HG03039 (cell line): ENCODE measurements around the gene FGF9.
A peak's percentile ranks its signal among the peaks of the same experiment; 100 is the strongest.

Source experiments
- ATAC-seq: cut with Tn5 transposase; IDR thresholded peaks from one replicate; pipeline ENCODE4 v1.9.1; 2021; ENCODE audit warnings: mild to moderate bottlenecking, moderate library complexity; ENCODE audit not compliant: unreplicated experiment

Gene FGF9

GRCh38 chr13:21670883-21671619 is at the start of gene FGF9:
FGF9 (plus strand) TSS chr13:21671073; CDS start chr13:21671913, 840 bp downstream.
- ATAC-seq, result peak; percentile 83

- ATAC-seq, result no peak
Measured at GRCh38 chr13:21625366-21625765, 45.5 kb upstream of the FGF9 start.

- ATAC-seq, result no peak
Measured at GRCh38 chr13:21632196-21632595, 38.7 kb upstream of the FGF9 start.

GRCh38 chr13:21636656-21637055 is 34.2 kb upstream of the FGF9 start:
- ATAC-seq, result no peak

GRCh38 chr13:21637296-21637695 is 33.6 kb upstream of the FGF9 start:
- ATAC-seq, result no peak

- ATAC-seq, result no peak
Measured at GRCh38 chr13:21638319-21639282, 32.3 kb upstream of the FGF9 start.

- no peak for ATAC-seq
Measured at GRCh38 chr13:21639561-21639960, 31.3 kb upstream of the FGF9 start.

GRCh38 chr13:21641629-21642028 is 29.2 kb upstream of the FGF9 start:
- ATAC-seq, result no peak

- ATAC-seq, result no peak
Measured at GRCh38 chr13:21657538-21657937, 13.3 kb upstream of the FGF9 start.

GRCh38 chr13:21659087-21659486 is 11.8 kb upstream of the FGF9 start:
- no peak for ATAC-seq

GRCh38 chr13:21661097-21661909 is 9.6 kb upstream of the FGF9 start:
- ATAC-seq, result no peak

GRCh38 chr13:21663197-21663596 is 7.7 kb upstream of the FGF9 start:
- ATAC-seq, result no peak

GRCh38 chr13:21668732-21669275 is 2.1 kb upstream of the FGF9 start:
- no peak for ATAC-seq

- ATAC-seq, result peak; percentile 1
Measured at GRCh38 chr13:21670006-21670882, 629 bp upstream of the FGF9 start.

- ATAC-seq, result no peak
Measured at GRCh38 chr13:21671620-21672286, 880 bp downstream of the FGF9 start.

- ATAC-seq, result no peak
Measured at GRCh38 chr13:21672287-21672680, 1.4 kb downstream of the FGF9 start.

- ATAC-seq, result no peak
Measured at GRCh38 chr13:21672796-21673538, 2.1 kb downstream of the FGF9 start.

GRCh38 chr13:21673539-21673788 is 2.6 kb downstream of the FGF9 start:
- ATAC-seq, result peak; percentile 15
